ENCODE measurements around the gene LDB1.

LDB1 gene

GRCh38 chr10:102113261-102113955 lies 6.8 kb downstream of the LDB1 start:
- Histone ChIP-seq H2AK5ac (ENCODE audit: low read length) (no peak overlapping the region), H2BK120ac (ENCODE audit: low read depth, low read length) (no peak overlapping the region), H3K4me2 (ENCODE audit: low read length) (peak overlapping the region; percentile 84), H3K27ac (ENCODE audit: low read depth, low read length) (no peak overlapping the region), H4K8ac (ENCODE audit: low read depth, low read length) (no peak overlapping the region), H3K27me3 (ENCODE audit: insufficient read depth, low read length, poor library complexity) (no peaks in the 10 kb centered on the region), H3K23ac (ENCODE audit: low read length) (no peak overlapping the region), H3K79me1 (ENCODE audit: low read length) (peaks cover 29% of the 10 kb centered on the region), H3K56ac (ENCODE audit: low read length) (peak overlapping the region; percentile 95), H2BK5ac (ENCODE audit: low read length) (no peak overlapping the region), H2BK15ac (replicated peaks; ENCODE audit: low read depth) (no peak overlapping the region), H3K9ac (ENCODE audit: low read length) (peak overlapping the region; percentile 97), H3K4ac (ENCODE audit: low read depth, low read length) (no peak overlapping the region), H3K18ac (ENCODE audit: low read length) (no peak overlapping the region), H3K4me3 (ENCODE audit: low read length) (peak overlapping the region; percentile 87), H3K4me1 (ENCODE audit: control insufficient read depth, low read depth, low read length) (peaks cover 21% of the 10 kb centered on the region), H3K36me3 (ENCODE audit: control insufficient read depth, insufficient read depth, low read length) (peaks cover 22% of the 10 kb centered on the region), H3K79me2 (ENCODE audit: control insufficient read depth, insufficient read depth, low read length) (peaks cover 61% of the 10 kb centered on the region), H4K5ac (ENCODE audit: low read length) (no peak overlapping the region)
- DNase-seq, result peak; percentile 20
- WGBS (ENCODE audit: extremely low coverage, insufficient coverage, low lambda C conversion rate), result no CpG with 5 or more reads among the region's 7 CpGs

GRCh38 chr10:102112210-102112817 lies 7.9 kb downstream of the LDB1 start:
- H3K79me1 ChIP-seq (ENCODE audit: low read length), result peaks cover 27% of the 10 kb centered on the region
- peaks cover 14% of the 10 kb centered on the region for H3K4me1 ChIP-seq (ENCODE audit: control insufficient read depth, low read depth, low read length)
- H2BK120ac ChIP-seq (ENCODE audit: low read depth, low read length), result no peak overlapping the region
- H3K4ac ChIP-seq (ENCODE audit: low read depth, low read length), result no peak overlapping the region
- H3K27ac ChIP-seq (ENCODE audit: low read depth, low read length), result no peak overlapping the region
- H3K36me3 ChIP-seq (ENCODE audit: control insufficient read depth, insufficient read depth, low read length), result peaks cover 26% of the 10 kb centered on the region
- H2AK5ac ChIP-seq (ENCODE audit: low read length), result peak overlapping the region; percentile 71
- H3K4me3 ChIP-seq (ENCODE audit: low read length), result no peak overlapping the region
- H4K8ac ChIP-seq (ENCODE audit: low read depth, low read length), result no peak overlapping the region
- H2BK15ac ChIP-seq (replicated peaks; ENCODE audit: low read depth), result no peak overlapping the region
- H4K5ac ChIP-seq (ENCODE audit: low read length), result no peak overlapping the region
- H3K9ac ChIP-seq (ENCODE audit: low read length), result peak overlapping the region; percentile 63
- WGBS (ENCODE audit: extremely low coverage, insufficient coverage, low lambda C conversion rate), result no CpG with 5 or more reads among the region's 3 CpGs
- peak; percentile 87 for DNase-seq
- H3K79me2 ChIP-seq (ENCODE audit: control insufficient read depth, insufficient read depth, low read length), result peaks cover 51% of the 10 kb centered on the region
- H3K23ac ChIP-seq (ENCODE audit: low read length), result peak overlapping the region; percentile 67
- peak overlapping the region; percentile 75 for H3K56ac ChIP-seq (ENCODE audit: low read length)
- no peaks in the 10 kb centered on the region for H3K27me3 ChIP-seq (ENCODE audit: insufficient read depth, low read length, poor library complexity)
- H3K18ac ChIP-seq (ENCODE audit: low read length), result no peak overlapping the region
- H3K4me2 ChIP-seq (ENCODE audit: low read length), result peak overlapping the region; percentile 84
- peak overlapping the region; percentile 43 for H2BK5ac ChIP-seq (ENCODE audit: low read length)

GRCh38 chr10:102111276-102111675 lies 8.9 kb downstream of the LDB1 start:
- no peak overlapping the region for H3K4ac ChIP-seq (ENCODE audit: low read depth, low read length)
- no CpG with 5 or more reads among the region's 12 CpGs for WGBS (ENCODE audit: extremely low coverage, insufficient coverage, low lambda C conversion rate)
- no peak overlapping the region for H2BK15ac ChIP-seq (replicated peaks; ENCODE audit: low read depth)
- no peak overlapping the region for H3K23ac ChIP-seq (ENCODE audit: low read length)
- no peak overlapping the region for H3K56ac ChIP-seq (ENCODE audit: low read length)
- peaks cover 40% of the 10 kb centered on the region for H3K79me2 ChIP-seq (ENCODE audit: control insufficient read depth, insufficient read depth, low read length)
- no peak overlapping the region for H3K9ac ChIP-seq (ENCODE audit: low read length)
- no peak overlapping the region for H2BK120ac ChIP-seq (ENCODE audit: low read depth, low read length)
- no peak overlapping the region for H3K27ac ChIP-seq (ENCODE audit: low read depth, low read length)
- no peak for DNase-seq
- H3K79me1 ChIP-seq (ENCODE audit: low read length), result peaks cover 21% of the 10 kb centered on the region
- no peak overlapping the region for H3K4me3 ChIP-seq (ENCODE audit: low read length)
- no peaks in the 10 kb centered on the region for H3K27me3 ChIP-seq (ENCODE audit: insufficient read depth, low read length, poor library complexity)
- H2BK5ac ChIP-seq (ENCODE audit: low read length), result no peak overlapping the region
- no peak overlapping the region for H4K8ac ChIP-seq (ENCODE audit: low read depth, low read length)
- peaks cover 29% of the 10 kb centered on the region for H3K36me3 ChIP-seq (ENCODE audit: control insufficient read depth, insufficient read depth, low read length)
- no peak overlapping the region for H4K5ac ChIP-seq (ENCODE audit: low read length)
- peaks cover 7% of the 10 kb centered on the region for H3K4me1 ChIP-seq (ENCODE audit: control insufficient read depth, low read depth, low read length)
- H3K4me2 ChIP-seq (ENCODE audit: low read length), result no peak overlapping the region
- no peak overlapping the region for H2AK5ac ChIP-seq (ENCODE audit: low read length)
- no peak overlapping the region for H3K18ac ChIP-seq (ENCODE audit: low read length)

- Histone ChIP-seq H3K9ac (ENCODE audit: low read length) (no peak overlapping the region), H3K79me1 (ENCODE audit: low read length) (peaks cover 21% of the 10 kb centered on the region), H2AK5ac (ENCODE audit: low read length) (no peak overlapping the region), H3K4me2 (ENCODE audit: low read length) (no peak overlapping the region), H4K5ac (ENCODE audit: low read length) (no peak overlapping the region), H3K79me2 (ENCODE audit: control insufficient read depth, insufficient read depth, low read length) (peaks cover 33% of the 10 kb centered on the region), H3K18ac (ENCODE audit: low read length) (no peak overlapping the region), H3K23ac (ENCODE audit: low read length) (no peak overlapping the region), H3K4me3 (ENCODE audit: low read length) (no peak overlapping the region), H3K27me3 (ENCODE audit: insufficient read depth, low read length, poor library complexity) (no peaks in the 10 kb centered on the region), H3K27ac (ENCODE audit: low read depth, low read length) (no peak overlapping the region), H3K36me3 (ENCODE audit: control insufficient read depth, insufficient read depth, low read length) (peaks cover 30% of the 10 kb centered on the region), H2BK15ac (replicated peaks; ENCODE audit: low read depth) (no peak overlapping the region), H4K8ac (ENCODE audit: low read depth, low read length) (no peak overlapping the region), H2BK5ac (ENCODE audit: low read length) (no peak overlapping the region), H2BK120ac (ENCODE audit: low read depth, low read length) (no peak overlapping the region), H3K56ac (ENCODE audit: low read length) (no peak overlapping the region), H3K4me1 (ENCODE audit: control insufficient read depth, low read depth, low read length) (peaks cover 7% of the 10 kb centered on the region), H3K4ac (ENCODE audit: low read depth, low read length) (no peak overlapping the region)
- no CpG with 5 or more reads among the region's 24 CpGs for WGBS (ENCODE audit: extremely low coverage, insufficient coverage, low lambda C conversion rate)
- DNase-seq, result no peak
Measured at GRCh38 chr10:102109166-102110116, 10.7 kb downstream of the LDB1 start.

- peaks cover 9% of the 10 kb centered on the region for H3K79me2 ChIP-seq (ENCODE audit: control insufficient read depth, insufficient read depth, low read length)
- H3K4ac ChIP-seq (ENCODE audit: low read depth, low read length), result no peak overlapping the region
- H3K23ac ChIP-seq (ENCODE audit: low read length), result no peak overlapping the region
- no peak overlapping the region for H3K4me3 ChIP-seq (ENCODE audit: low read length)
- no peak overlapping the region for H3K27ac ChIP-seq (ENCODE audit: low read depth, low read length)
- no peak overlapping the region for H4K5ac ChIP-seq (ENCODE audit: low read length)
- H3K4me2 ChIP-seq (ENCODE audit: low read length), result no peak overlapping the region
- H3K9ac ChIP-seq (ENCODE audit: low read length), result no peak overlapping the region
- WGBS (ENCODE audit: extremely low coverage, insufficient coverage, low lambda C conversion rate), result no CpG with 5 or more reads among the region's 2 CpGs
- H2BK15ac ChIP-seq (replicated peaks; ENCODE audit: low read depth), result no peak overlapping the region
- no peak overlapping the region for H2BK5ac ChIP-seq (ENCODE audit: low read length)
- peaks cover 17% of the 10 kb centered on the region for H3K79me1 ChIP-seq (ENCODE audit: low read length)
- H2AK5ac ChIP-seq (ENCODE audit: low read length), result no peak overlapping the region
- no peak overlapping the region for H2BK120ac ChIP-seq (ENCODE audit: low read depth, low read length)
- no peak overlapping the region for H3K18ac ChIP-seq (ENCODE audit: low read length)
- H3K4me1 ChIP-seq (ENCODE audit: control insufficient read depth, low read depth, low read length), result no peaks in the 10 kb centered on the region
- H3K27me3 ChIP-seq (ENCODE audit: insufficient read depth, low read length, poor library complexity), result no peaks in the 10 kb centered on the region
- DNase-seq, result no peak
- peaks cover 30% of the 10 kb centered on the region for H3K36me3 ChIP-seq (ENCODE audit: control insufficient read depth, insufficient read depth, low read length)
- H3K56ac ChIP-seq (ENCODE audit: low read length), result no peak overlapping the region
- H4K8ac ChIP-seq (ENCODE audit: low read depth, low read length), result no peak overlapping the region
Measured at GRCh38 chr10:102106998-102107397, 13.2 kb downstream of the LDB1 start.

All from mesendoderm (in vitro differentiated cells).